GM18861 (cell line): Measurements from ENCODE around the gene LRP10.
"Not testable (repeated sequence)": the region's sequence is repeated elsewhere in the genome, so short reads cannot be mapped to it uniquely, and the experiment has no call there.

Source experiments
- ATAC-seq: cut with Tn5 transposase; IDR thresholded peaks from one replicate; pipeline ENCODE4 v1.9.1; 2021; ENCODE audit not compliant: unreplicated experiment

Gene LRP10

DNA sequence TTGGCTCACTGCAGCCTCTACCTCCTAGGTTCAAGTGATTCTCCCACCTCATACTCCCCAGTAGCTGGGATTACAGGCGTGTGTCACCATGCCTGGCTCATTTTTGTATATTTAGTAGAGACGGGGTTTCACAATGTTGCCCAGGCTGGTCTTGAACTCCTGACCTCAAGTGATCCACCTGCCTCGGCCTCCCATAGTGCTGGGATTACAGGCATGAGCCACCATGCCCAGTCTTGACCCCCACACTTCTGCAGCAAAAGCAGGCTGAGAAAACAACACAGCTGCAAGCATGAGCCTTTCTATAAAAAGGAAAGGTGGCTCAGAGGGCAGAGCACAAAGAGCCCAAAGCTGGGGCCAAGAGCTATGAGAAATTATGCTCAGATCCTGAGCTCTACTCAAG lies 11.2 kb upstream of the LRP10 start:
- ATAC-seq: not testable (repeated sequence)

DNA sequence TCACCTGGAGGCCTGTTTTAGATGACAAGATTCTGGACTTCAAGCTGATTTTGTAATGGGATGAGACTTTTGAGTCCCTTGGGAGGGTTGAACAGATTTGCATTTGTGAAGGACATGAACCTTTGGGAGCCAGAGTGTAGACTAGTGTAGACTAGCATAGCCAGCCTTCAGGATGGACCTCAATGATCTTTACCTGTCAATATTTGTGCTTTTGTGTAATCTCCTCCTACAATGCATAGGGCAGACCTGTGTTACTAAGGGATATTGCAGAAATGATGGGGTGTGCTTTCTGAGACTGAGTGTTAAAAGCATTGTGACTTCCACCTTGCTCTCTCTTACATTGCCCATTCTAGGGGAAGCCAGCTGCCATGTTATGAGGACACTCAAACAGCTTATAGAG lies 9.9 kb upstream of the LRP10 start:
- ATAC-seq: no peak

DNA sequence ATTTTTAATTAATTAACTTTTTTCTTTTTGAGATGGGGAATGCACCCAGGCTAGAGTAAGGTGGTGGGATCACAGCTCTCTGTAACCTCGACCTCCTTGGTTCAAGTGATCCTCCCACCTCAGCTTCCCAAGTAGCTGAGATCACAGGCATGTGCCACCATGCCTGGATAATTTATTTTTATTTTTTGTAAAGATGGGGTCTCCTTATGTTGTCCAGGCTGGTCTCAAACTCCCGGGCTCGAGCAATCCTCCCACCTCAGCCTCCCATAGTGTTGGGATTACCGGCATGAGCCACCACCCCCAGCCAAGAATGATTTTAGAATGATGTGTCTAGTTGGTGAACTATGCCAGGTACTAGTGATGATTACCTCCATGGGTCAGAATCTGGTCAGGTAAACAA lies 6.6 kb upstream of the LRP10 start:
- no peak for ATAC-seq

DNA sequence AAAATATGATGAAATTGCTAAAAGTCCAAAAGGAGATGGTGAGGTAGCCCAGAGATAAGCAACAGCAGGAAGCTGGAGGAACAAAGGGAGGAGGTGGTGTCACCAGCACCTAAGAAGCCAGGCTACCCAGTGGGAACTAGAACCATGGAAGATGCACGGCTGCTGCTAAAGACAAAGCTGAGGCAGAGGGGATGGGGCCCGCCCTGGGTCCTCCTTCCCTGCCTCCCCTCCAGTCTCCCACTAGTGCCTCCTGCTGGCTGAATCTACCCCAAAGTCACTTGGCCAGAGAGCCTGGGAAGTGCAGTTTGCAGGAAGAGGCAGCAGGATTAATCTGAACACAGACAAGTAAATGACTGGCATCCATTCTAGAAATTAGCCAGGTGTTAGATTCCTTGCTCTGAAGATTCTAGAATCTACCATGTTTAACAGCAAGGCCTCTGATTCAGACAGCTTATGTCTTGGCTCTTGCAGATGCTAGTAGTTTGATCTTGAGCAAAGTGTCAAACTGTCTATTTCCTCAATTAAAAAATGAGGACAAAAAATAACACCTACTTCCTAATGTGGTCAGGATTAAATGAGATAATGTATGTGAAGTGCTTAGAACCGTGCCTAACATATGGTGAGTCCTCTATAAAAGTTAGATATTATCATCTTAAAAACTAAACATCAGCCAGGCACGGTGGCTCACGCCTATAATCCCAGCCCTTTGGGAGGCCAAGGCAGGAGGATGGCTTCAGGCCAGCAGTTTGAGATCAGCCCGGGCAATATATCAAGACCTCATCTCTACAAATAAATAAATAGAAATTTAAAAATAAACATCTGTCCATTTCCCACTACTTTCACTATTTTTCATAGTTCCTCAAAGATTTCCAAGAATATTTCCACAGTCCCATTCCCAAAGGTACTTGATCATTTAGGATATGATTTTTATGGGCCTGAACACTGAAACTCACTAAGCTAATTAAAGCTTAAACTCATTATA lies 5.8 kb upstream of the LRP10 start:
- ATAC-seq: no peak

DNA sequence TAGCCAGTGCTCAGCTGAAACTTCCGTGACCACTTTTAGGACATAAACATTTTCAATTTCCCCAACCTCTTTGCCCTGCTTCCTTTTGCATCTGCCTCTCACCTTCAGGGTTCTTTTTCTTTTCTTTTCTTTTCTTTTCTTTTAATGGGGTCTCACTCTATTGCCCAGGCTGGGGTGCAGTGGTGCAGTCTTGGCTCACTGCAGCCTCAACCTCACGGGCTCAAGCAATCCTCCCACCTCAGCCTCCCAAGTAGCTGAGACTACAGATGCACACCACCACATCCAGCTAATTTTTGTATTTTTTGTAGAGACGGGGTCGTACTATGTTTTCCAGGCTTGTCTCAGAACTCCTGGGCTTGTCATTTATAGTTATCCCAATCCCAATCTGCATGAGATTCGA lies 4.7 kb upstream of the LRP10 start:
- ATAC-seq: no peak

DNA sequence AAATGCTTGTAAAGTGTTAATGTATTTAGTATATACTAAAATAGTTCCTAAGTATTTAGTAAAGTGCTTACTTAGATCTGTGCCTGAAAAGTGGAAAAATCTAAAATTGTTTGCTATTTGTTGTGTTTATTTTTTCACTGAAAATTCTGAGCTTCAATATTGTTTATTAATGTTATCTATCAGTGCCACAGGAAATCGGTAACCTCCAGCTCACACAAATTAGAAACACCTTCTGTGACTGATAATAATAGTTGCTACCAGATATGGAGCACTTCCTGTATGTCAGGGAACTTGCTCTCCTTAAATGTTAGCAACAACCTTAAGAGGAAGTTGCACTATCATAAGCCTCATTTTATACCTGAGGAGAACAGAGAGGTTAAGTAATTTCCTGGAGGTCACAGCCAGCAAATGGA lies 723 bp upstream of the LRP10 start:
- peak; percentile 52 for ATAC-seq

DNA sequence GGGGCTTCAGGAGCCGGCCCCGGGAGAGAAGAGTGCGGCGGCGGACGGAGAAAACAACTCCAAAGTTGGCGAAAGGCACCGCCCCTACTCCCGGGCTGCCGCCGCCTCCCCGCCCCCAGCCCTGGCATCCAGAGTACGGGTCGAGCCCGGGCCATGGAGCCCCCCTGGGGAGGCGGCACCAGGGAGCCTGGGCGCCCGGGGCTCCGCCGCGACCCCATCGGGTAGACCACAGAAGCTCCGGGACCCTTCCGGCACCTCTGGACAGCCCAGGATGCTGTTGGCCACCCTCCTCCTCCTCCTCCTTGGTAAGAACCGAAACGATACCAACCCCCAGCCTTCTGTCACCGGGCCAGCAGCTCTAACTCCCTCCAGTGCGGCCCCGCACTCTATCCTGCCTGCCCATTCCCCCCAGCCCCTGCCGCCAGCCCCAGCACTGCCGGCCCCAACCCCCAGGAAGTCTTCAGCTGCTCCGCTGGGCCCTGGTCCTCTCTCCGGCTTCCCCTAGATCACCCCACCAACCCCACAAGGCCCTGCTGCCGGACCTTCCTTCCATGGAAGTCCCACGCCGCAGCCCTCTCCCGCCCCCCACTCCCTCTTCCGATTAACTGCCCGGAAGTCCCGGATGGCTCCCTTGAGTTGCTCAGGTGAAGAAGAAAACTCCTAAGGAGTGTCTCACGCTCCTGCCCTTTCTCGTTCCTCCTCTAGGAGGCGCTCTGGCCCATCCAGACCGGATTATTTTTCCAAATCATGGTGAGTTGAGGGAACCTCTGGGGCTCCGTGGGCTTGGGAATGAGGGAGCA lies 693 bp downstream of the LRP10 start:
- peak; percentile 12 for ATAC-seq

DNA sequence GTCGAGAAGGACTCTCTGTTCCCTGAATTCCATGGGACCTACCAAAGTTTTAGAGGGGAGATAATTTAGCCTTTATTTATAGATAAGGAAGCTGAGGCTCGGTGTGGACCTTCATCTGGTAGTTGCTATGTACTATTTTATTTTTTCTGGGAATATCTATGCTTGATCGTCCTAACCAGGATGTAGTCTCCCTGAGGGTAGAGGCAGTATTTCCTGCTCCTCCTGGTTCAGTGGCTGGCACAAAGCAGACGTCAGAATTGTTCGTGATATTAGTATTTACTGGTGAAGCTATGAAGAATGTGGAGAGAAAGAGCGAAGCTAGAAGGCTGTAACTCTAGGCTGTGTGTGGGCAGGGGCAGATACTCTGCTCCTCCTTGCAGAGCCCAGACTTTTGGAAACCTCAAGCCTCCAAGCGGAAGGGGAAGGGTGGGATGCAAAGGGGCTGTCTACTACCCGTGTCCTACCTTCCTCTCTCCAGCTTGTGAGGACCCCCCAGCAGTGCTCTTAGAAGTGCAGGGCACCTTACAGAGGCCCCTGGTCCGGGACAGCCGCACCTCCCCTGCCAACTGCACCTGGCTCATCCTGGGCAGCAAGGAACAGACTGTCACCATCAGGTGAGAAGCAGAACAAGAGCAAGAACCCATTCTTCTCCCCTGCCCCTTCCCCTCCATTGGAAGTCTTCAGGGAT lies 1.4 kb downstream of the LRP10 start:
- ATAC-seq: no peak

DNA sequence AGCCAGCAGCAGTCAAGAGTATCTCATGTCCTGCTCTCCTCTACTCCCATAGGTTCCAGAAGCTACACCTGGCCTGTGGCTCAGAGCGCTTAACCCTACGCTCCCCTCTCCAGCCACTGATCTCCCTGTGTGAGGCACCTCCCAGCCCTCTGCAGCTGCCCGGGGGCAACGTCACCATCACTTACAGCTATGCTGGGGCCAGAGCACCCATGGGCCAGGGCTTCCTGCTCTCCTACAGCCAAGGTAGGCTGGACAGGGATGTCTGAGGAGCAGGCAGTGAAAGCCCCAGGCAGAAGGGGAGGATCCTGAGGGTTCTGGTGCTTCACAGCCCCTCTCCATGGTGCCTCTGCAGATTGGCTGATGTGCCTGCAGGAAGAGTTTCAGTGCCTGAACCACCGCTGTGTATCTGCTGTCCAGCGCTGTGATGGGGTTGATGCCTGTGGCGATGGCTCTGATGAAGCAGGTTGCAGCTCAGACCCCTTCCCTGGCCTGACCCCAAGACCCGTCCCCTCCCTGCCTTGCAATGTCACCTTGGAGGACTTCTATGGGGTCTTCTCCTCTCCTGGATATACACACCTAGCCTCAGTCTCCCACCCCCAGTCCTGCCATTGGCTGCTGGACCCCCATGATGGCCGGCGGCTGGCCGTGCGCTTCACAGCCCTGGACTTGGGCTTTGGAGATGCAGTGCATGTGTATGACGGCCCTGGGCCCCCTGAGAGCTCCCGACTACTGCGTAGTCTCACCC lies 3.6 kb downstream of the LRP10 start:
- no peak for ATAC-seq

DNA sequence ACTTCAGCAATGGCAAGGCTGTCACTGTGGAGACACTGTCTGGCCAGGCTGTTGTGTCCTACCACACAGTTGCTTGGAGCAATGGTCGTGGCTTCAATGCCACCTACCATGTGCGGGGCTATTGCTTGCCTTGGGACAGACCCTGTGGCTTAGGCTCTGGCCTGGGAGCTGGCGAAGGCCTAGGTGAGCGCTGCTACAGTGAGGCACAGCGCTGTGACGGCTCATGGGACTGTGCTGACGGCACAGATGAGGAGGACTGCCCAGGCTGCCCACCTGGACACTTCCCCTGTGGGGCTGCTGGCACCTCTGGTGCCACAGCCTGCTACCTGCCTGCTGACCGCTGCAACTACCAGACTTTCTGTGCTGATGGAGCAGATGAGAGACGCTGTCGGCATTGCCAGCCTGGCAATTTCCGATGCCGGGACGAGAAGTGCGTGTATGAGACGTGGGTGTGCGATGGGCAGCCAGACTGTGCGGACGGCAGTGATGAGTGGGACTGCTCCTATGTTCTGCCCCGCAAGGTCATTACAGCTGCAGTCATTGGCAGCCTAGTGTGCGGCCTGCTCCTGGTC lies 4.3 kb downstream of the LRP10 start:
- no peak for ATAC-seq

DNA sequence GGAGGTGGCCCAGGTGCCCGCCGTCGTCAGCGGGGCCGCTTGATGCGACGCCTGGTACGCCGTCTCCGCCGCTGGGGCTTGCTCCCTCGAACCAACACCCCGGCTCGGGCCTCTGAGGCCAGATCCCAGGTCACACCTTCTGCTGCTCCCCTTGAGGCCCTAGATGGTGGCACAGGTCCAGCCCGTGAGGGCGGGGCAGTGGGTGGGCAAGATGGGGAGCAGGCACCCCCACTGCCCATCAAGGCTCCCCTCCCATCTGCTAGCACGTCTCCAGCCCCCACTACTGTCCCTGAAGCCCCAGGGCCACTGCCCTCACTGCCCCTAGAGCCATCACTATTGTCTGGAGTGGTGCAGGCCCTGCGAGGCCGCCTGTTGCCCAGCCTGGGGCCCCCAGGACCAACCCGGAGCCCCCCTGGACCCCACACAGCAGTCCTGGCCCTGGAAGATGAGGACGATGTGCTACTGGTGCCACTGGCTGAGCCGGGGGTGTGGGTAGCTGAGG lies 5.5 kb downstream of the LRP10 start:
- ATAC-seq: no peak

DNA sequence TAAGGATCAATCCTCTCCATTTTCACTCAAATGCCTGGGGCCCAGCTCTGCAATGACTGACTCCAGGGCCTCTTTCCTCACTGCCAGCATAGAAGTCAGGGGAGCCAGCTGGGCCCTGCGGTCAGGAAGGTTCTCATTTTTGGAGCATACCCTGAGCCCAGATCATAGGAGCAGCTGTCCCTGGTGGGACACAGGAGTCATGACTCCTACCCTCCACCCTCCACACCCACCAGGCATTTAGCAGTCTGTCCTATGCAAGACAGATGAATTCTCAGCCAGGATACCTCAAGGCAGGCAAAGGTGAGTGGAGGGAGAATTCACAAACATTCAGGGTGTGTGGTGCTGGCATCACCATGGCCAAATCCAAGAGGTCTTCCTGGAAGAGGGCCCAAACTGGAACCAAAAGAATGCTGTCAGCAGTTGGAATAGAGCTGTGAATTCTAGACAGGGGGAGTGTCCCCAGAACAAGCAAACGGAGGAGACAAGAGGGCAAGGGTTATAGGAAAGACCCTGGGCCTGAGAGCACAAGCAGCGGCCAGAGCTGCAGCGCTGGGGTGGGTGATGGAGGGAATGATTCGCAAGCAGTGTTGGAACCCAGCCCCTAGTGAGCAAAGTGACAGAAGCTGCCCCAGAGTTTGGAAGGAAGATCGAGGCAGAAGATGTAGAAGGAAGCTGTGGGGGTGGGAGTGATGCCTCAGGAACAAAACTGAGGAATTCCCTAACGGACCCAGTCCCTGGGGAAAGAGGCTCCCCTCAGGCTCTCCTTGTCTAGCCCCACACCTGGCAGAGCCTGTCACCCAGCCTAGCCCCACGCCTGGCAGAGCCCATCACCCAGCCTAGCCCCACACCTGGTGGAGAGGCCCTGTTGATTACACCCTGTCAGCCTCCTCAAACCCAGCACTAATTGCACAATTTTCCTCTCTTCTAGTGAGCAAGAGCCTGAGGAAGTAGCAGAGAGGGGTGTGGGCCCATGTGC lies 7.0 kb downstream of the LRP10 start:
- no peak for ATAC-seq

DNA sequence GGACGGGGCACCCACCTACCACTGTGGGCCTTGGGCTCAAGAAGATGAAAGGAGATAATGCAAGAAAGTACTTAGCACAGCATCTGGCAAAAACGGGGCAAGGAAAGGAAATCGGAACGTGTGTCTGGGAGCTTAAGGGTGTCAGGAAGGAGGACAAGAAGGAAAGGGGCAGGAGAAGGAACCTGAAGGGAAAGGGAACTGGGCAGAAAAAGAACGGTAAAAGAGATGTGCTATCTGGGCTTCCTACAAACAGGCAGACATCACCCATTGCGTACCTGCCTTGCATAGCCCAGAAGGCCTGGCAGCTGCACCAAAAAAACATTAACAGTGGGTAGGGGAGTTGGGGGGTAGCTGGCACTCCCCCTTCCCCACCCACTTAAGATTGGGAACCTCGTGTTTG lies 10.5 kb downstream of the LRP10 start:
- no peak for ATAC-seq

DNA sequence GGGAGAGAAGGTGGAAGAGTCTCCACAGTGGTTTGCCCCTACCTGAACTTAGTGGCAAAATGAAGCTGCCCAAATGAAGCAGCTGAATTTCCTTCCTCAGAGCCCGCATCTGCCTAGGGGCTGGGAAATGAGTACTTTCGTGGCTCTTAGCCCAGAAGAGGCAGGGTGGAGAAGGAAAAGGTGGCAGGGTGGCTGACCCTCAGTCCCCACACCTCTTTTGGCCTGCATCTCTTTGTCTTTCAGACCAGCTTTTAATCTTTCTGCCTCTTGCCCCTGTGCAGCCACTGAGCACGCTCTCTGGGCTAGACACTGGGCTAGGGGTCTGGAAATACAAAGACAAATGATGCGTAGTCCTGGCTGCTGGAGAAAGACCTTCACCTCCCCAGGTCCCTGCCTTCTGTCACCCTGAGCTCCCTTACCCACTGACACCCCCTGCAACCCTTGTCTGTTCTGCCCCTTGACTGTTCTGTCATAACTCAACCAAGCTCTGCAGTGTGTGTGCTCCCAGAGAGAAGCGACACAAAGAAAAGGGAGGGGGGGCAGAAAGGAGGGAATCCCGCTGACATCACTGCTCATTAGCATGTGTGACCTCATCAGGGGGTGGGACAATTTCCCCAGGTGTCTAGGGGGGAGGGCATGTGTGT lies 11.1 kb downstream of the LRP10 start:
- ATAC-seq: no peak

DNA sequence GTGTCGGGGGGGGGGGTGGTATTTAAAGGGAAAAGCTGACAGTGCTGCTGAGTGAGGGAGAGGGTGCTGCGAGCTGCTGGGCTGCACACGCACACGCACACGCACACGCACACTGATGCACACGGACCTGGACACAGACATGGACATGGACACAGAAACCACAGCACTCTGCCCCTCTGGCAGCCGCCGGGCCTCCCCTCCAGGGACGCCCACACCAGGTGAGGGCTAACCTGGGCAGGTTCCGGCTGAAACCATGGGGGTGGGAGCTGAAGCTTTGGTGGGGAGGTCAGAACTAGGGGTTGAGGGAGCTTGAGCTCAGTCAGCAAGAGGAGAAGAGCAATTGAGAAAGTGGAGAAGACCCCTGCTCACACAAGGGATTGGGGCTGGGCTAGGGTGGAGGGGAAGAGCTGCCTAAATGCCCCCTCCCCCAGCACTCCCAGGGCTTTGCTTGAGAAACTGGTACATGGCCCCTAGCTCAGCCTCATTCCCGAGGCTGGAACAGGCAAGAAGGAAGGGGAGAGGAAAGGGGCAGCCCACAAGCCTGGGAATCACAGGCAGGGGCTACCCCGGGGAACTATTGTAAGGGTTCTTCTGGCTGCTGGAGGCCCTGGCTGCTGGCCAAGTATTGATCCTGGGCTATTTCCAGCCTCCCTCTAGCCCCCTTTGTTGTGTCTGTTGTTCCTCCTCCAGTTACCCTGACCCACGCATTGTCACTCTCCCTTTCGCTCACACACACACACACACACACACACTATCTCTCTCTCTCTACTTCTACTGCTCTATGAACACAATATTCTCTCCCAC lies 11.8 kb downstream of the LRP10 start, which contains the start of gene REM2:
Gene REM2 (plus strand): TSS at position 50 of the 804 bp plus-strand sequence. CDS start 66 bp downstream, at position 116.
- no peak for ATAC-seq

DNA sequence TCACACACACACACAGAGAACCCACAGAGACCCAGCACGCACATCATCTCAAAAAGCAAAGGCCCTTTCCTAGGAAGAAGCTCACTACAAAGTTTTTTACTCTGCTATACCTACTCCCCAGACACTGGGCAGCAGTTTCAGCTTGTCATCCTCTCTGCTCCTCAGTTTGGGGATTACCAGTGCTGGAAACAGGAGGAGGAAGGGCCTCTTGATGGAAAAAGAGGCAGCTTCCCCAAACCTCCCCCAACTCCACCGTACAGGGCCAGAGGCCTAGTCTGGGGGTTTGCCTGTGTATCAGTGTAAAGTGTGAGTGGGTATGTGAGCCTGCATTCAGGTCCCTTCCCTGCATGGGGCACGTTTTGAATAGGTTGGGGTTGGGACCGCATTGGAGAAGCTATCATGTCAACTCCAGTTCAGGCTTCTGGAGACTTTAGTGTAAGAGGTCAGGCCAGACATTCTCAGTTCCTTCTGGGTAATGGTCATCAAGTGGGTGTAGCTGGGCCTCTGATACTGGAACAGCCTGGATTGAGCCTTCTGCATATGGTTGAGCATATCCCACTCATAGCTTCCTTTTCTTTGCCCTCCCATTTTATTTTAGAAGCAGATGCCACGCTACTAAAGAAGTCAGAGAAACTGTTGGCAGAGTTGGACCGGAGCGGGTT lies 12.7 kb downstream of the LRP10 start:
- no peak for ATAC-seq
